Coronary artery (tissue), 2 donors: ENCODE results near the gene PIEZO1.

Source experiments
- DNase-seq: peaks from one replicate; pipeline ENCODE4 v3.0.0-alpha.2; 2017; ENCODE audit warnings: low spot score
- H3K27ac ChIP-seq, 2 donors: fragments of 200-600 bp; sonication (generic); one replicate each; pipeline ENCODE4 v1.5.1; 2016 to 2019
- H3K4me3 ChIP-seq: fragments of 200-600 bp; sonication (generic); 2 replicates; pipeline ENCODE4 v1.5.1; 2016; ENCODE audit warnings: mild to moderate bottlenecking, moderate library complexity
- CTCF ChIP-seq: fragments of 200-600 bp; sonication (generic); IDR thresholded peaks from one replicate; pipeline ENCODE4 v1.5.1; 2019; ENCODE audit warnings: antibody characterized with exemption

The PIEZO1 gene

GRCh38 chr16:88768071-88768783, 16.8 kb downstream of the PIEZO1 start:
- Histone ChIP-seq H3K27ac (peak overlapping the region in 1 of 2 donors; percentile 72), H3K4me3 (peak overlapping the region; percentile 55)
- no peak for DNase-seq
- no peak for TF ChIP-seq CTCF

- peak overlapping the region in 1 of 2 donors; percentile 72 for H3K27ac ChIP-seq
- TF ChIP-seq CTCF = no peak
- H3K4me3 ChIP-seq = peak overlapping the region; percentile 55
- no peak for DNase-seq
Observed at GRCh38 chr16:88767546-88768070, 17.4 kb downstream of the PIEZO1 start.

GRCh38 chr16:88766975-88767374, 18.0 kb downstream of the PIEZO1 start:
- H3K27ac ChIP-seq = peak overlapping the region in 1 of 2 donors; percentile 72
- TF ChIP-seq CTCF = no peak
- H3K4me3 ChIP-seq = no peak overlapping the region
- DNase-seq = no peak

- no peak overlapping the region for H3K27ac ChIP-seq
- TF ChIP-seq CTCF = no peak
- H3K4me3 ChIP-seq = no peak overlapping the region
- no peak for DNase-seq
Observed at GRCh38 chr16:88764913-88765349, 20.1 kb downstream of the PIEZO1 start.

- no peak overlapping the region for H3K4me3 ChIP-seq
- DNase-seq = no peak
- no peak for TF ChIP-seq CTCF
- no peak overlapping the region for H3K27ac ChIP-seq
Observed at GRCh38 chr16:88764080-88764479, 20.9 kb downstream of the PIEZO1 start.

- Histone ChIP-seq H3K4me3 (no peak overlapping the region), H3K27ac (no peak overlapping the region)
- no peak for TF ChIP-seq CTCF
- no peak for DNase-seq
Observed at GRCh38 chr16:88763502-88764053, 21.4 kb downstream of the PIEZO1 start.

GRCh38 chr16:88762941-88763340, 22.1 kb downstream of the PIEZO1 start:
- no peak for DNase-seq
- Histone ChIP-seq H3K27ac (no peak overlapping the region), H3K4me3 (no peak overlapping the region)
- no peak for TF ChIP-seq CTCF
